CD8-positive, alpha-beta memory T cell (primary cell): Measurements from ENCODE around the gene FTCD. TPM values are rescaled to one million over a fixed set of nuclear protein-coding genes. Genes with fewer than 3 reads are reported as not detected.
A peak's percentile ranks its signal among the peaks of the same experiment; 100 is the strongest.

Experiments
- CTCF ChIA-PET: fragments of 350-600 bp; sonication (Branson Sonifier 250); formaldehyde crosslinking; loops from one replicate; lab custom pipeline; 2021; ENCODE audit warnings: antibody characterized with exemption; lab: Charles Lee
- POLR2A ChIA-PET: fragments of 350-600 bp; sonication (Branson Sonifier 250); formaldehyde crosslinking; loops from one replicate; lab custom pipeline; 2021; ENCODE audit warnings: antibody characterized with exemption; lab: Charles Lee
- DNase-seq, 5 donors: peaks; one replicate each; pipeline versions ENCODE4 v3.0.0 to v3.0.0-alpha.2; 2020 to 2022; ENCODE audit warnings: mixed read lengths in 1 of 5
- H3K27ac ChIP-seq: one replicate; pipeline ENCODE4 v1.7.0; 2013; ENCODE audit warnings: low read depth, mild to moderate bottlenecking, low read length, moderate library complexity
- H3K27me3 ChIP-seq: 2 replicates; pipeline ENCODE4 v1.7.0; 2013; ENCODE audit warnings: low read length, mild to moderate bottlenecking; ENCODE audit not compliant: insufficient read depth, poor library complexity, severe bottlenecking
- H3K36me3 ChIP-seq: 2 replicates; pipeline ENCODE4 v1.7.0; 2013; ENCODE audit warnings: mild to moderate bottlenecking, low read length, moderate library complexity; ENCODE audit not compliant: insufficient read depth
- H3K4me1 ChIP-seq: 2 replicates; pipeline ENCODE4 v1.7.0; 2013; ENCODE audit warnings: mild to moderate bottlenecking, low read length, moderate library complexity; ENCODE audit not compliant: insufficient read depth
- H3K4me3 ChIP-seq: 2 replicates; pipeline ENCODE4 v1.7.0; 2013; ENCODE audit warnings: mild to moderate bottlenecking, low read length
- H3K9me3 ChIP-seq: 2 replicates; pipeline ENCODE4 v1.7.0; 2013; ENCODE audit warnings: mild to moderate bottlenecking, low read length
- H3K27ac Mint-ChIP-seq, 8 donors: one replicate each; pipeline ENCODE4 v1.8.0; 2020 to 2021; ENCODE audit warnings: mixed read lengths in 8 of 8, mild to moderate bottlenecking in 6 of 8, inconsistent platforms in 3 of 8, moderate library complexity in 3 of 8
- H3K27me3 Mint-ChIP-seq, 2 donors: one replicate each; pipeline ENCODE4 v1.8.0; 2020 to 2021; ENCODE audit warnings: mixed read lengths in 2 of 2, mild to moderate bottlenecking in 1 of 2, moderate library complexity in 1 of 2
- H3K36me3 Mint-ChIP-seq, 3 donors: one replicate each; pipeline ENCODE4 v1.8.0; 2020 to 2021; ENCODE audit warnings: mixed read lengths in 3 of 3, inconsistent platforms in 1 of 3, mild to moderate bottlenecking in 1 of 3
- H3K4me1 Mint-ChIP-seq, 3 donors: one replicate each; pipeline ENCODE4 v1.8.0; 2020 to 2021; ENCODE audit warnings: mixed read lengths in 3 of 3, inconsistent platforms in 1 of 3, mild to moderate bottlenecking in 1 of 3
- H3K4me3 Mint-ChIP-seq, 7 donors: one replicate each; pipeline ENCODE4 v1.8.0; 2020 to 2021; ENCODE audit warnings: mixed read lengths in 7 of 7, mild to moderate bottlenecking in 6 of 7, moderate library complexity in 4 of 7, inconsistent platforms in 2 of 7
- H3K9me3 Mint-ChIP-seq, 5 donors: one replicate each; pipeline ENCODE4 v1.8.0; 2020 to 2022; ENCODE audit warnings: mixed read lengths in 5 of 5, mild to moderate bottlenecking in 3 of 5, moderate library complexity in 2 of 5, inconsistent platforms in 1 of 5
- polyA plus RNA-seq: library from polyadenylated mRNA; unstranded; fragments of 300-500 nt; fragmentation: Illumina TruSeq; gene quantifications from one replicate; pipeline ENCODE4 v1.2.3, GENCODE V29; 2021
- total RNA-seq, 2 experiments: library from RNA; stranded (reverse); gene quantifications; one replicate each; pipeline ENCODE4 v1.2.3, GENCODE V29; 2021

FTCD gene
- total and polyA plus RNA-seq, 3 experiments from 2014 or later = not detected

- Mint-ChIP-seq H3K9me3 (no peaks in the 10 kb centered on the region), H3K36me3 (no peaks in the 10 kb centered on the region), H3K27me3 (no peaks in the 10 kb centered on the region), H3K4me3 (no peak overlapping the region), H3K27ac (no peak overlapping the region), H3K4me1 (no peaks in the 10 kb centered on the region)
- no peak overlapping the region for H3K4me3 ChIP-seq
- peak in 1 of 5 donors; percentile 41 for DNase-seq
- no peaks in the 10 kb centered on the region for H3K4me1 ChIP-seq
- H3K9me3 ChIP-seq = no peaks in the 10 kb centered on the region
- no peak overlapping the region for H3K27ac ChIP-seq
- no peaks in the 10 kb centered on the region for H3K27me3 ChIP-seq
- POLR2A ChIA-PET = no interaction called here
- CTCF ChIA-PET = interaction anchor here (2.3 kb wide), 1 partner anchor 11 kb away, joined by 13 read pairs; no protein-coding TSS in a partner anchor
- no peaks in the 10 kb centered on the region for H3K36me3 ChIP-seq
These were observed 1.0 kb downstream of the FTCD start for GRCh38 chr21:46154155-46154954.

GRCh38 chr21:46153247-46154154 is 1.9 kb downstream of the FTCD start:
- peak in 3 of 5 donors; percentile 27 to 51 (median 32) for DNase-seq
- Mint-ChIP-seq H3K9me3 (no peaks in the 10 kb centered on the region), H3K4me3 (no peak overlapping the region), H3K27ac (no peak overlapping the region), H3K36me3 (no peaks in the 10 kb centered on the region), H3K27me3 (no peaks in the 10 kb centered on the region), H3K4me1 (no peaks in the 10 kb centered on the region)
- Histone ChIP-seq H3K9me3 (no peaks in the 10 kb centered on the region), H3K4me3 (no peak overlapping the region), H3K36me3 (no peaks in the 10 kb centered on the region), H3K4me1 (no peaks in the 10 kb centered on the region), H3K27me3 (no peaks in the 10 kb centered on the region), H3K27ac (peak overlapping the region; percentile 38)
- ChIA-PET POLR2A (no interaction called here), CTCF (interaction anchor here (1.2 to 2.3 kb wide), 2 partner anchors 10 to 144 kb away, joined by 3 to 13 read pairs; no protein-coding TSS in a partner anchor)

GRCh38 chr21:46152927-46153246 is 2.5 kb downstream of the FTCD start:
- H3K27ac Mint-ChIP-seq = no peak overlapping the region
- H3K4me1 Mint-ChIP-seq = no peaks in the 10 kb centered on the region
- H3K4me3 Mint-ChIP-seq = no peak overlapping the region
- no peaks in the 10 kb centered on the region for H3K9me3 ChIP-seq
- no peak overlapping the region for H3K4me3 ChIP-seq
- peak overlapping the region; percentile 16 for H3K27ac ChIP-seq
- H3K9me3 Mint-ChIP-seq = no peaks in the 10 kb centered on the region
- ChIA-PET POLR2A (no interaction called here), CTCF (interaction anchor here (1.2 to 2.3 kb wide), 2 partner anchors 9 to 144 kb away, joined by 3 to 13 read pairs; no protein-coding TSS in a partner anchor)
- no peaks in the 10 kb centered on the region for H3K36me3 ChIP-seq
- no peaks in the 10 kb centered on the region for H3K27me3 ChIP-seq
- H3K27me3 Mint-ChIP-seq = no peaks in the 10 kb centered on the region
- DNase-seq = peak in 1 of 5 donors; percentile 34
- no peaks in the 10 kb centered on the region for H3K36me3 Mint-ChIP-seq
- no peaks in the 10 kb centered on the region for H3K4me1 ChIP-seq

GRCh38 chr21:46151989-46152926 is 3.1 kb downstream of the FTCD start:
- DNase-seq = peak in 1 of 5 donors; percentile 26
- H3K27me3 Mint-ChIP-seq = no peaks in the 10 kb centered on the region
- H3K36me3 ChIP-seq = no peaks in the 10 kb centered on the region
- no peak overlapping the region for H3K4me3 Mint-ChIP-seq
- peak overlapping the region; percentile 16 for H3K27ac ChIP-seq
- no peaks in the 10 kb centered on the region for H3K27me3 ChIP-seq
- no peak overlapping the region for H3K4me3 ChIP-seq
- peak overlapping the region in 1 of 8 donors; percentile 65 for H3K27ac Mint-ChIP-seq
- ChIA-PET CTCF (interaction anchor here (1.2 to 2.3 kb wide), 2 partner anchors 9 to 145 kb away, joined by 3 to 13 read pairs; no protein-coding TSS in a partner anchor), POLR2A (no interaction called here)
- H3K36me3 Mint-ChIP-seq = no peaks in the 10 kb centered on the region
- H3K4me1 ChIP-seq = no peaks in the 10 kb centered on the region
- no peaks in the 10 kb centered on the region for H3K9me3 Mint-ChIP-seq
- no peaks in the 10 kb centered on the region for H3K9me3 ChIP-seq
- no peaks in the 10 kb centered on the region for H3K4me1 Mint-ChIP-seq

- Histone ChIP-seq H3K27ac (no peak overlapping the region), H3K4me1 (no peaks in the 10 kb centered on the region), H3K36me3 (no peaks in the 10 kb centered on the region), H3K27me3 (no peaks in the 10 kb centered on the region), H3K9me3 (no peaks in the 10 kb centered on the region), H3K4me3 (no peak overlapping the region)
- H3K27ac Mint-ChIP-seq = no peak overlapping the region
- no peaks in the 10 kb centered on the region for H3K36me3 Mint-ChIP-seq
- peak in 2 of 5 donors; percentile 0 to 49 for DNase-seq
- H3K4me1 Mint-ChIP-seq = no peaks in the 10 kb centered on the region
- ChIA-PET CTCF (no interaction called here), POLR2A (no interaction called here)
- H3K4me3 Mint-ChIP-seq = no peak overlapping the region
- H3K27me3 Mint-ChIP-seq = peaks cover 0 to 2% of the 10 kb centered on the region in 2 donors
- no peaks in the 10 kb centered on the region for H3K9me3 Mint-ChIP-seq
These were observed 4.0 kb downstream of the FTCD start for GRCh38 chr21:46151261-46151988.

GRCh38 chr21:46150491-46151121 is 4.8 kb downstream of the FTCD start:
- no peak overlapping the region for H3K27ac ChIP-seq
- CTCF ChIA-PET = no interaction called here
- Mint-ChIP-seq H3K4me3 (no peak overlapping the region), H3K9me3 (no peaks in the 10 kb centered on the region), H3K4me1 (no peaks in the 10 kb centered on the region), H3K27ac (no peak overlapping the region), H3K27me3 (peaks cover 0 to 2% of the 10 kb centered on the region in 2 donors), H3K36me3 (no peaks in the 10 kb centered on the region)
- H3K27me3 ChIP-seq = no peaks in the 10 kb centered on the region
- no peaks in the 10 kb centered on the region for H3K4me1 ChIP-seq
- POLR2A ChIA-PET = no interaction called here
- no peaks in the 10 kb centered on the region for H3K36me3 ChIP-seq
- DNase-seq = no peak
- no peak overlapping the region for H3K4me3 ChIP-seq
- no peaks in the 10 kb centered on the region for H3K9me3 ChIP-seq

- H3K9me3 Mint-ChIP-seq = no peaks in the 10 kb centered on the region
- DNase-seq = peak in 1 of 5 donors; percentile 38
- H3K27me3 Mint-ChIP-seq = peaks cover 0 to 2% of the 10 kb centered on the region in 2 donors
- H3K4me1 Mint-ChIP-seq = no peaks in the 10 kb centered on the region
- ChIA-PET POLR2A (no interaction called here), CTCF (interaction anchor here (1.1 kb wide), 1 partner anchor 9 kb away, joined by 4 read pairs; no protein-coding TSS in a partner anchor)
- Histone ChIP-seq H3K27ac (no peak overlapping the region), H3K4me1 (no peaks in the 10 kb centered on the region), H3K36me3 (no peaks in the 10 kb centered on the region), H3K9me3 (no peaks in the 10 kb centered on the region), H3K4me3 (no peak overlapping the region), H3K27me3 (no peaks in the 10 kb centered on the region)
- no peak overlapping the region for H3K4me3 Mint-ChIP-seq
- no peak overlapping the region for H3K27ac Mint-ChIP-seq
- H3K36me3 Mint-ChIP-seq = no peaks in the 10 kb centered on the region
These were observed 5.3 kb downstream of the FTCD start for GRCh38 chr21:46150073-46150472.
